PC-3 (cell line): ENCODE results near the gene SYT13.

Experiments used
- EZH2 ChIP-seq: fragments of 300-600 bp; sonication (generic); IDR thresholded peaks from one replicate; pipeline ENCODE4 v1.6.1; 2017; ENCODE audit warnings: antibody characterized with exemption, mild to moderate bottlenecking, low read length; ENCODE audit not compliant: unreplicated experiment
- EZH2phosphoT487 ChIP-seq: fragments of 300-600 bp; sonication (generic); IDR thresholded peaks from 2 replicates; pipeline ENCODE4 v1.6.1; 2018; ENCODE audit warnings: mild to moderate bottlenecking, antibody characterized with exemption, low read length, borderline replicate concordance
- TF ChIP-seq, protein P1 (sequence below): fragments of 300-600 bp; sonication (generic); conservative IDR thresholded peaks from 2 replicates; pipeline ENCODE4 v1.5.1; 2017; ENCODE audit warnings: antibody characterized with exemption, low read depth, mild to moderate bottlenecking, low read length

DNA sequence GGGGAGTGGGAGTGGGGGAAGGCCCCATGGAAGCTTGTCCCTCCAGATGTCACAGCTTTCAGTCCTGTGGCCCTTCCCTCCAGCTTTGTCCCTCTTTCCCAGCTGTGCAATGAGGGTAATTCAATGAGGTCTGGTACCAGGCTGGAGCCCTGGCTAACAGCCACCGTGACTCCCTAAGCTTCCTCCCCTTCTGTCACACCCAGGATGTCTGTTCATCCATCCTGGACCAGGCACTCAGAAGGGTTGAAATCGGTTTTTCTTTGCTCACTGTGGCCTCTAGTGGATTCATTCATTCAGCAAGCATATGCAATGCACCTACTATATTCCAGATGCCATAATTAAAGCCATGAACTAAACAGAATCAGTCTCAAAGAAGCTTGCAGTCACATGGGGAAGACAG lies 38.7 kb downstream of the SYT13 start:
- TF ChIP-seq EZH2phosphoT487 (no peak), EZH2 (no peak)
- TF ChIP-seq, protein P1, sequence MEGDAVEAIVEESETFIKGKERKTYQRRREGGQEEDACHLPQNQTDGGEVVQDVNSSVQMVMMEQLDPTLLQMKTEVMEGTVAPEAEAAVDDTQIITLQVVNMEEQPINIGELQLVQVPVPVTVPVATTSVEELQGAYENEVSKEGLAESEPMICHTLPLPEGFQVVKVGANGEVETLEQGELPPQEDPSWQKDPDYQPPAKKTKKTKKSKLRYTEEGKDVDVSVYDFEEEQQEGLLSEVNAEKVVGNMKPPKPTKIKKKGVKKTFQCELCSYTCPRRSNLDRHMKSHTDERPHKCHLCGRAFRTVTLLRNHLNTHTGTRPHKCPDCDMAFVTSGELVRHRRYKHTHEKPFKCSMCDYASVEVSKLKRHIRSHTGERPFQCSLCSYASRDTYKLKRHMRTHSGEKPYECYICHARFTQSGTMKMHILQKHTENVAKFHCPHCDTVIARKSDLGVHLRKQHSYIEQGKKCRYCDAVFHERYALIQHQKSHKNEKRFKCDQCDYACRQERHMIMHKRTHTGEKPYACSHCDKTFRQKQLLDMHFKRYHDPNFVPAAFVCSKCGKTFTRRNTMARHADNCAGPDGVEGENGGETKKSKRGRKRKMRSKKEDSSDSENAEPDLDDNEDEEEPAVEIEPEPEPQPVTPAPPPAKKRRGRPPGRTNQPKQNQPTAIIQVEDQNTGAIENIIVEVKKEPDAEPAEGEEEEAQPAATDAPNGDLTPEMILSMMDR: 0 out of 2 replicates have a peak, but pooled peaks have one; percentile 14
